Activated naive CD4-positive, alpha-beta T cell treated with anti-CD3 and anti-CD28 coated beads, Interleukin-2, amount 50 U/mL, for 24 hours (primary cell): ENCODE data around the gene ZMIZ1.

Experiments
- H3K27ac Mint-ChIP-seq: one replicate; pipeline ENCODE4 v1.8.0; 2021; ENCODE audit warnings: mild to moderate bottlenecking, mixed read lengths
- H3K27me3 Mint-ChIP-seq: one replicate; pipeline ENCODE4 v1.8.0; 2021; ENCODE audit warnings: mixed read lengths
- H3K36me3 Mint-ChIP-seq: one replicate; pipeline ENCODE4 v1.8.0; 2021; ENCODE audit warnings: mixed read lengths
- H3K4me1 Mint-ChIP-seq: one replicate; pipeline ENCODE4 v1.8.0; 2021; ENCODE audit warnings: mixed read lengths
- H3K4me3 Mint-ChIP-seq: one replicate; pipeline ENCODE4 v1.8.0; 2021; ENCODE audit warnings: mild to moderate bottlenecking, mixed read lengths
- H3K9me3 Mint-ChIP-seq: one replicate; pipeline ENCODE4 v1.8.0; 2021; ENCODE audit warnings: mixed read lengths

ZMIZ1 gene

DNA sequence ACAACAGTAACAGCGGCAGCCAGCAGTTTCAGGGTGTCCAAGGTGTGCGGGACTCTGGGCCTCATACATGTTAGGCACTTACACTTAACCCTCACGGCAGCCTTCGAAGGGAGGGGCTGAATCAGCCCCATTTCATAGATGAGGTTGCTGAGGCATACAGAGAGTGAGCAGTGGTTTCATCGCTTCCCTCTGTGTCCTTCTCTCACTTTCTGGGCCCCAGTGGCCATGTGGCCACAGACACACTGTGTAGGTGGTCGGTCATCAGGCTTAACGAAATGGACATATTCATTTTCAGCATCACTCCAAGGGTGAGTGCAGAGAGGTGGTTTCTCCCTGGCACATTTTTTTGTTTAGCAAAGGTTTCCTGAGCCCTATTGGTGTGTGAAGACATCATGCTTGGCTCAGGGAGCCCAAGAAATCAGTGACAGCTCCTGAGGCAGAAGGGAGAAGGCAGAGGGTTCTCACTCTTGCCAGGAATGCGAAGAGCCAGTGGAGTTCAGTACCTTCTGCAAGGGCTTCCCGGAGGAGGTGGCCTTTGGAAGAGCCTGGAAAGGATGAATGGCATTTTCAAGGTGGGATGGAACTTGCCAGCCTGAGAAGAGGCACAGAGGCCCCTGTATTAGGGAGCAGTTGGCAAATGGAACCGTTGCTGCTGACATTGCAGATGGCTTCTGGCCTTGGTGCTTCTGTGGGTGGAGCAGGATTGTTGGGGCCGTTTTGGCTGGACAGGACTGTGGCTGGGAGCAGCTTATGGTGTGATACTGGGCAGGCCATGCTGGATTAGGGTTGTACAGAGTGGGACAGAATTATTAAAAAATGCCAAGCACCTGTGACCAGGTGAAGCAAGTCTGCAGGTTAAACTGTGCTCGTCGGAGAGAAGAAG, 216.8 kb downstream of the ZMIZ1 start:
- Mint-ChIP-seq H3K27me3 (no peaks in the 10 kb centered on the region), H3K9me3 (no peaks in the 10 kb centered on the region), H3K4me3 (peak overlapping the region; percentile 55), H3K36me3 (peaks cover 4% of the 10 kb centered on the region), H3K4me1 (peaks cover 28% of the 10 kb centered on the region), H3K27ac (peak overlapping the region; percentile 55)

DNA sequence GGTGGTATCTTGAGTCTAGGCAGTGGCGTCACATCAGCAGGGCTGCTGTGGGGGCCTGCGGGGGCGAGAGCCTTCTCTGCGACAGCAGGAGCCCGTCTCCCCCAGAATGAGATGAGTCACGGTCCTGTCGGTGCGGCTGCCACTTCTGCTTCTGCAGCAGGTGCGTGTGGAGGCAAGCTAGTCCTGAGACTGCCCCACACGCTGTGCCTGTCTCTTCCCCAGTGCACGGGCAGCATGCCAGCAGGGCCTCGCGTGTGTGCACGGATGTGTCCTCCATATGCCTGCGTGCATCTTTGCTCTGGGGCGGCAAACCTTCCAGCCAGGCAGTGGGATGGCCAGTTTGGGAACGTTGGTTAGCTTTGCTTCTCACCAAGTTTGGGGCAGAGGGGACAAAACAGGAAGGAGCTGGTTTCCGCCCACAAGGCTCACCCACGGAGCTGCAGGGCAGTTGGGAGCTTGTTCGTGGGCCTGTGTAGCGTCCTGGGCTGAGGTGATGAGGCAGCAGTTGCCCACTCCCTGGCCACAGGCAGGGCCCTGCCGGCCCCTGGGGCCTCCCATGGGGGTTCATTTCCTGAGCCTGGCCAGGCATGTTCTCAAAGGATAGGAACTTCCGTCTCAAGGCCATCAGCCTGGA, 217.7 kb downstream of the ZMIZ1 start:
- Mint-ChIP-seq H3K27me3 (no peaks in the 10 kb centered on the region), H3K4me1 (peaks cover 28% of the 10 kb centered on the region), H3K27ac (peak overlapping the region; percentile 8), H3K36me3 (peaks cover 2% of the 10 kb centered on the region), H3K4me3 (peak overlapping the region; percentile 55), H3K9me3 (no peaks in the 10 kb centered on the region)

DNA sequence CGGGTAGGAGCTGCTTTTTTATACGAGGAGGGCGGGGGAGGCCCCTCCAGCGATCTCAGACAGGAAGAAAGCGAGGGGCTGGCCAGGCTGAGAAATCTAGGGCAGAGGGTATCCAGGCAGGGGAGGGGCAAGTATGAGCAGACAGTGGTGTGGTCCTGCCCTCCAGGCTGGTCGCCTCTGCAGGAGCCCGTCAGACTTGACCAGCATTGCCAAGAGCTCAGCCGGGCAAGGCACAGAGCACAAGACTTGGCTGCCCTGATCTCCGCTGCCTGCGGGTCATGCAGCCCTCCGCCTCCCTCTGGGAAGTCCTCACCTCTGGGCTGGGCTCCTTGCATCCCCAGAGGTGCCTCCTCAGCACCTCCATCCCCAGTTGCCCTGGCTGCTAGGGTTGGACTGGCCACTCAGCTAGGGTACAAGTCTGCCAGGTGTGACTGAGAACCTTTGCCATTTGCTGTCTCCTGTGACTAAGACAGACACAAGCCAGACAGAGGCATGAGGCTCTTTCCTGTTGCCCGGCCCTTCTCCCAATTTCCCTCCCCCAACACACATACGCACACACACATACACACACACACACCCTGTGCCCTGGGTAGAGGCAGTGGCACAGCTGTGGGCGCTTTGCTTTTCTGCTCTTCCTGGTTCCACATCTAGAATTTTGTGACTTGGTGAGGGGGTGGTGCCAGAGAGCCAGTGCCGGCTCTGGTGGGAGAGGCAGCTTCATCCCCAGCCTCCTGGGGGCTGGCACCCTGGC, 219.4 kb downstream of the ZMIZ1 start:
- Mint-ChIP-seq H3K27ac (no peak overlapping the region), H3K36me3 (peaks cover 2% of the 10 kb centered on the region), H3K4me1 (peaks cover 28% of the 10 kb centered on the region), H3K9me3 (no peaks in the 10 kb centered on the region), H3K27me3 (no peaks in the 10 kb centered on the region), H3K4me3 (no peak overlapping the region)

DNA sequence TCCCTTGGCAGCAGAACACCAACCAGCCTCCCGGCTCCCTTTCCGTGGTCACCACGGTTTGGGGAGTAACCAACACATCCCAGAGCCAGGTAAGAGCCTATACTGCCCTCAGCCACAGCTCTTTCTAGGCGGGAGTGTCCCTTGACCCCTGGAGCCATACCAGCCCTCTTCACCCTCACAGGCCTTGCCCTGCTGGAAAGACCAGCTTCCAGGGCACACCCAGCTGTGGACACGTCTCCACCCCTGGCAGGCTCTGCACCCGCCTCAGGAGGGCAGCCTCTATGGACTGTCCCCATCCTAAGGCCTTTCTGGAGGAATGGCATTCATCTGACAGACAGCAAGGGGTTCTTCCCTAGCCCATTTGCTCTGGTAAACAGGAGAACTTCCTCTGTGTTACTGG, 221.0 kb downstream of the ZMIZ1 start:
- peaks cover 26% of the 10 kb centered on the region for H3K4me1 Mint-ChIP-seq
- peaks cover 2% of the 10 kb centered on the region for H3K36me3 Mint-ChIP-seq
- no peaks in the 10 kb centered on the region for H3K9me3 Mint-ChIP-seq
- H3K27ac Mint-ChIP-seq, result no peak overlapping the region
- H3K27me3 Mint-ChIP-seq, result no peaks in the 10 kb centered on the region
- no peak overlapping the region for H3K4me3 Mint-ChIP-seq

DNA sequence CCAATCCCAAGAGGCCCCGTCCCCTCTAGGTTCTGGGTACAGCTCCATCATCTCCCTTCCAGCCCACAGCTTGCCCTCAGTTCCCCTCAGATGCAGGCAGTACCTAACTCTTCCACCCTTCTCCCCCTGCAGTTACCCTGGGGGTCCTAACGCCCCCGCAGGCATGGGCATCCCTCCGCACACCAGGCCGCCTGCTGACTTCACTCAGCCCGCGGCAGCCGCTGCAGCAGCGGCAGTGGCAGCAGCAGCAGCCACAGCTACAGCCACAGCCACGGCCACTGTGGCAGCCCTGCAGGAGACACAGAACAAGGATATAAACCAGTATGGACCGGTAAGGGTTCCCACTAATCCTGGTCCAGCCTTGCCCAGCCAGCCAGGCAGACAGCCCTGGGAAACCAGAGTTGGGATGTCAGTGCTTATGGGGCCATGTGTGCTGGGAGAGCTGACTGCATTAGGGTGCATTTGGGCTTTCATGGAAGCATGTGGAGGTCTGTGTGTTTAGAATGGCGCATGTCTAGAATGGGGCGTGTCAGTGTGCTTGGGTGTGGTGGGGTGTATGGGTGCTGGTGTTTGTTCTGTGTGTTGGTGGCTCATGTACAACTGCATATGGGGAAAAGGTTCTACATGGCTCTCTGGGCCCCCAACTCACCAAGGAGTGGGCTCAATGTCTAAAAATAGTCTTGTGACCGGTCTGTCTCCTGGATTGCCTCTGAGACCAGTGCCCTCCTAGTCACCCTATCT, 223.4 kb downstream of the ZMIZ1 start:
- Mint-ChIP-seq H3K27me3 (no peaks in the 10 kb centered on the region), H3K27ac (no peak overlapping the region), H3K9me3 (no peaks in the 10 kb centered on the region), H3K4me3 (no peak overlapping the region), H3K4me1 (peaks cover 6% of the 10 kb centered on the region), H3K36me3 (peaks cover 5% of the 10 kb centered on the region)

DNA sequence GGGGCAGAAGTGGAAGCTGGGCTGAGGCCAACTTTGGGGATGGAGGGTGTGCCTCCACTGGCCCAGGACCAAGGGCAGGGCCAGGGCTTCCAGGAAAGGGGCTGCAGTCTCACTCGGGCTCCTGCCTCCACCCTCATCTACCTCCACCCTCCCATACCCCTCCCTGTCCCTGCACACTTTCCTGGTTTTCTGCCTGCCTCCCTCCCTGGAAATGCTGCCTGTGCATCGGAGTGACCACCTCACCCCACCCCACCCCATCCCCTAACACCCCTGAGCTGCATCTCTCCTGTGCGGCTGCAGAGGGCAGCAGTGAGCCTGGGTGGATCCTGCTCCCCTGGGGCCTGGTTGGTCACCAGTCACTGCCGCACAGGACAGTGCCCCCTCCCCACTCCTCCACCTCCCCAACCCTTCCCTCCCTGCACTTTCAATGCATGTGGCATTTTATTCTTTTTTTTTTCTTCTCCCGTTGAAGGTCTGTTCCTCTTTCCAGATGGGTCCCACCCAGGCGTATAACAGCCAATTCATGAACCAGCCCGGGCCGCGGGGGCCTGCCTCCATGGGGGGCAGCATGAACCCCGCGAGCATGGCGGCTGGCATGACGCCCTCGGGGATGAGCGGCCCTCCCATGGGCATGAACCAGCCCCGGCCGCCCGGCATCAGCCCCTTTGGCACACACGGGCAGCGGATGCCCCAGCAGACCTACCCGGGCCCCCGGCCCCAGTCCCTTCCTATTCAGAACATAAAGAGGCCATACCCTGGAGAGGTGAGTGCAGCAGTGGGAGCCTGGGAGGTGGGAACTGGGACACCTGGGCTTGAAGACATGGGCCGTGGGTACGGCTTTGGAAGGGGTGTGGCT, 224.4 kb downstream of the ZMIZ1 start:
- Mint-ChIP-seq H3K4me3 (no peak overlapping the region), H3K27ac (no peak overlapping the region), H3K4me1 (no peaks in the 10 kb centered on the region), H3K36me3 (peaks cover 5% of the 10 kb centered on the region), H3K9me3 (no peaks in the 10 kb centered on the region), H3K27me3 (no peaks in the 10 kb centered on the region)

DNA sequence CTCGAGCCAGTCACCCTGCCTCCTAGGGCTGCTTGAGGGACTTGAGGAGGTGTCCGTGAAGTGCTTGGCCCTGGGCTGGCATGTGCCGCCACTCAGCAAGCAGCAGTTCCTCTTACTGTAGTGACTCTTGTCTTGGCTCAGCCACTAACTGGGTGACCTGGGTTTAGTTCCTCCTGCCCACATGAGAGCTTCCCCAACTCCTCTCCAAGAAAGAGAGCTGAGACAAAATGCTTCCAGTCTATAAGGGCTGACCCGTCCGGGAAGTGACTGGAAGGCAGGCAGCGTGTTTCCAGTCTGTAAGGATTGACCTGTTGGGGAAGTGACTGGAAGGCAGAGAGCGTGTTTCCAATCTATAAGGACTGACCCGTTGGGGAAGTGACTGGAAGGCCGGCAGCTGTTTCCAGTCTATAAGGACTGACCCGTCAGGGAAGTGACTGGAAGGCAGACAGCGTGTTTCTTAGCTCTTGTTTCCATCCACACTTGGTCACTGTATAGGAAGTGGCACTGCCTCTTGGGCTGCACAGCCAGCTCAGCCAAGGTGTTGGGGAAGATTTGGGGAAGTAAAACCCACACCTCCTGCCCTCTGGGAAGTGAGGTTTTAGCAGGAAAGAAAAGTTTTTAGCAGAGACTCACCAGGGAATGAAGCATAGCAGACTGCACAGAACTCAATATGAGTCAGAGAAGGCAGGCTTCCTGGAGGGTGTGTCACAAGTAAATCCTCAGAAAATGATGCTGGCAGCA, 225.2 kb downstream of the ZMIZ1 start:
- no peak overlapping the region for H3K27ac Mint-ChIP-seq
- no peaks in the 10 kb centered on the region for H3K9me3 Mint-ChIP-seq
- peaks cover 5% of the 10 kb centered on the region for H3K36me3 Mint-ChIP-seq
- H3K27me3 Mint-ChIP-seq, result no peaks in the 10 kb centered on the region
- H3K4me3 Mint-ChIP-seq, result no peak overlapping the region
- H3K4me1 Mint-ChIP-seq, result no peaks in the 10 kb centered on the region

DNA sequence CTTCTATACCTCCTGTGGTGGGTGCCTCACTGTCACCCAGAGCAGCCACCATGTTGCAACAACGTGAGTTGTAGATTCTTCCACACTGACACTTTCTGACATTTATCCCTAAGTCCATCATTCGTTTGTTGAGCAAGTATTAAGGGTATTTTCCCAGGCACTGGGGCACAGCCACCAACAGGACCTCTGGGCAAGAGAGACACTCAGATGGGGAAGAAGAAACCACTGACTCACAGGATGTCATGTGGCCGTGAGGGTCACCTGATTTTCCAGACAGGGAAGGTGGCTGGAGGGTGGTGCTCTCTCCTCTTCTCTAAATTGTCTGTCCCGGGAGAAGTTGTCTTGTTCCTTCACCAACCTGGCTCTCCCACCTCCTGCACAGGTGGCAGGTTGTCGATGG, 226.8 kb downstream of the ZMIZ1 start:
- Mint-ChIP-seq H3K4me1 (no peaks in the 10 kb centered on the region), H3K27me3 (no peaks in the 10 kb centered on the region), H3K9me3 (no peaks in the 10 kb centered on the region), H3K4me3 (no peak overlapping the region), H3K27ac (no peak overlapping the region), H3K36me3 (peaks cover 9% of the 10 kb centered on the region)

DNA sequence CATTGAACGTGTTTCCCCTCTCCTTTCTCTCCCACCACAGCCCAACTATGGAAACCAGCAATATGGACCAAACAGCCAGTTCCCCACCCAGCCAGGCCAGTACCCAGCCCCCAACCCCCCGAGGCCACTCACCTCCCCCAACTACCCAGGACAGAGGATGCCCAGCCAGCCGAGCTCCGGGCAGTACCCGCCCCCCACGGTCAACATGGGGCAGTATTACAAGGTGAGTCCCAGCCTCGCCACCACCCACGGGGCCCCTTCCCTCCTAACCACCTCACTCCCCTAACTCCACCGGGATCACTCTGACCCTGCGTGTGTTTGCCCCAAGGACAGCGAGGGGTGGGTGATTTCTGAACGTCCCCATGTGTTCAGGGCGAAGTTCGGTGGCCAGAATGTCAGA, 227.7 kb downstream of the ZMIZ1 start:
- no peaks in the 10 kb centered on the region for H3K27me3 Mint-ChIP-seq
- peaks cover 11% of the 10 kb centered on the region for H3K36me3 Mint-ChIP-seq
- H3K9me3 Mint-ChIP-seq, result no peaks in the 10 kb centered on the region
- H3K27ac Mint-ChIP-seq, result no peak overlapping the region
- H3K4me1 Mint-ChIP-seq, result no peaks in the 10 kb centered on the region
- H3K4me3 Mint-ChIP-seq, result no peak overlapping the region

DNA sequence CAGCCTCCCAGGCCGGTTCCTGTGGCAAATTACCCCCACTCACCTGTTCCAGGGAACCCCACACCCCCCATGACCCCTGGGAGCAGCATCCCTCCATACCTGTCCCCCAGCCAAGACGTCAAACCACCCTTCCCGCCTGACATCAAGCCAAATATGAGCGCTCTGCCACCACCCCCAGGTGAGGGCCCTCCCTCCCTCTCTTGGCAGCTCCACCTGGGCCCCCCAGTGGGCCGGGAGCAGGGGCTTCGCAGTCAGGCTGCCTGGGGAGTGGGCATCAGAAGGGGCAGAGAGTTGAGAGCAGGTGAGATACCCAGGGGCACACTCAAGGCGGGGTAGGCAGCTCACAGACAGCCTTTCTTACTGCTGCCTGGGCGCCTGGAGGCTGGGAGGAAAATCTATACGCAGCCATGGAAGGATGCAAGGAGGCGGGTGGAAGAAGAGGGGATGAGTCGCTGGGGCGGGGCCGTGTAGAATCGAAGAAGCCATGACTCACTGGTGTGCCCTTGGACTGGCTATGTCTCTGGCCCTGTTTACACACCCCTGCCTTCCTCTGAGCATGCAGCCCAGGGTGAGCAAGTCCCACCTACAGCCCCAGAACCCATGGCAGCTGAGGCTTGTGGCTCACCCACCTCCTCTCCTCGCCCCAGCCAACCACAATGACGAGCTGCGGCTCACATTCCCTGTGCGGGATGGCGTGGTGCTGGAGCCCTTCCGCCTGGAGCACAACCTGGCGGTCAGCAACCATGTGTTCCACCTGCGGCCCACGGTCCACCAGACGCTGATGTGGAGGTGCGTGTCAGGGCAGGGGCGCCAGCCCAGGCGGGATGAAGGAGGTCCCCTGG, 229.9 kb downstream of the ZMIZ1 start:
- Mint-ChIP-seq H3K9me3 (no peaks in the 10 kb centered on the region), H3K36me3 (peaks cover 13% of the 10 kb centered on the region), H3K27ac (no peak overlapping the region), H3K27me3 (no peaks in the 10 kb centered on the region), H3K4me3 (no peak overlapping the region), H3K4me1 (no peaks in the 10 kb centered on the region)

DNA sequence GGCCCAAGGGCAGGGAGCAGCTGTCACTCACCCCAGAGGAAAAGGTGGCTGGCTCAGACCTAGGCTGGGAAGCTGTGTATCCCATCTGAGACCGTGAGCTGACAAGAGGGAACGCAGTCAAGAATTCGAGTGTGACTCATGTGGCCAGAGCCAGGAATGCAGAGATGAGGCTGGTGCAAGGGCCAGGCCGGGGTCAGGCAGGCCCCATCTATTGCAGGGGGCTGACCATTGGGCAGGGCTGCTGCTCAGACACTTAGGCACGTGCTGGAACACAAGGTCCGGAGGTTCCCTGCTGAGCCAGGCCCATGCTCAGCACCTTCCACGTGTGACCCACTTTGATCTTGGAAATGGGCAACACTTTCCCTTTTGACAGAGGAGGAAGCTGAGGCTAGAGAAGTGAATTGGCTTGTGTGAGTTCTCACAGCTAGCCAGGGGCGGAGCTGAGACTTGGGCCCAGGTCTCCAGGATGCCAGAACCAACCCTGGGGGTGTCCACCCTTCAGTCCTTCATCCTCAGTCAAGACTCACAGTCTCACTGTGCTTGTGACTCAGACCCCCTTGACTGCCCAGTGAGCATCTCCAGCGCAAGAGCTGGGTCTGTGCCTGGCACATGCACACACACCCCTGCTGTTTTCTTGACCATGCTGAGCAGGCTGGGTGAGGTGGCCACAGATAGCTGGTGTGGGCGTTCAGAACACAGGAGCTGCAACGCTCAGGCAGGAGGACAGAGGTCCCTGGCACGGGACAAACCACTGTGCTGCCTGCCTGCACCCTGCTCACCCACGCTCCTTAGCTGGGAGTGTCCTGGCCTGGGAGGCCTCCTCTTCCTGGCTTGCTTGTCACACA, 230.9 kb downstream of the ZMIZ1 start:
- no peak overlapping the region for H3K27ac Mint-ChIP-seq
- no peaks in the 10 kb centered on the region for H3K27me3 Mint-ChIP-seq
- H3K36me3 Mint-ChIP-seq, result peaks cover 13% of the 10 kb centered on the region
- no peak overlapping the region for H3K4me3 Mint-ChIP-seq
- no peaks in the 10 kb centered on the region for H3K9me3 Mint-ChIP-seq
- H3K4me1 Mint-ChIP-seq, result no peaks in the 10 kb centered on the region

DNA sequence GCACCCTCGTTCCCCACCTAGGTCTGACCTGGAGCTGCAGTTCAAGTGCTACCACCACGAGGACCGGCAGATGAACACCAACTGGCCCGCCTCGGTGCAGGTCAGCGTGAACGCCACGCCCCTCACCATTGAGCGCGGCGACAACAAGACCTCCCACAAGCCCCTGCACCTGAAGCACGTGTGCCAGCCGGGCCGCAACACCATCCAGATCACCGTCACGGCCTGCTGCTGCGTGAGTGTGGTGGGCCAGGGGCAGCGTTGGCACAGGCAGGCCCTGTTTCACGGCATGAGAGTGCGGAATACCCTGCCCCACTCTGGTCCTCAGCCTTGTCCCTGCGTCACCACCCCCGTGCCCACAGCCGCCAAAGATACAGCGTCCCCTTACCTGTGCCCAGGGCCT, 231.9 kb downstream of the ZMIZ1 start:
- Mint-ChIP-seq H3K27ac (no peak overlapping the region), H3K4me3 (no peak overlapping the region), H3K9me3 (no peaks in the 10 kb centered on the region), H3K36me3 (peaks cover 15% of the 10 kb centered on the region), H3K4me1 (no peaks in the 10 kb centered on the region), H3K27me3 (no peaks in the 10 kb centered on the region)
